Gastrocnemius medialis (tissue), 4 donors: ENCODE measurements around the gene SNRPB. TPM values are rescaled to one million over a fixed set of nuclear protein-coding genes. Genes with fewer than 3 reads are reported as not detected.

Experiments
- ATAC-seq, 2 donors: fragments of 150-250 bp; one replicate each; pipeline ENCODE4 v1.9.1; 2016
- DNase-seq, 2 donors: peaks; one replicate each; pipeline ENCODE4 v3.0.0-alpha.2; 2019
- H3K27ac ChIP-seq, 4 donors: fragments of 200-600 bp; sonication (generic); 1 replicate in 1 of 4; 2 replicates in 3 of 4; pipeline ENCODE4 v1.5.1; 2016 to 2018; ENCODE audit warnings: mild to moderate bottlenecking in 2 of 4, moderate library complexity in 1 of 4
- H3K27me3 ChIP-seq, 3 donors: fragments of 200-600 bp; sonication (generic) in 2 of 3; 1 replicate in 1 of 3; 2 replicates in 2 of 3; pipeline versions ENCODE4 v1.5.1 to v1.6.0; 2016 to 2019; ENCODE audit warnings: mild to moderate bottlenecking in 1 of 3, moderate library complexity in 1 of 3
- H3K36me3 ChIP-seq, 2 donors: fragments of 200-600 bp; sonication (generic) in 1 of 2; one replicate each; pipeline ENCODE4 v1.5.1; 2017 to 2018
- H3K4me1 ChIP-seq, 2 donors: fragments of 200-600 bp; sonication (generic) in 1 of 2; one replicate each; pipeline ENCODE4 v1.5.1; 2016 to 2017; ENCODE audit warnings: mild to moderate bottlenecking in 2 of 2
- H3K4me3 ChIP-seq, 4 donors: fragments of 200-600 bp; sonication (generic) in 3 of 4; 1 replicate in 1 of 4; 2 replicates in 3 of 4; pipeline ENCODE4 v1.5.1; 2016 to 2019; ENCODE audit warnings: mild to moderate bottlenecking in 2 of 4
- H3K9me3 ChIP-seq, 3 donors: fragments of 200-600 bp; sonication (generic) in 2 of 3; 1 replicate in 1 of 3; 2 replicates in 2 of 3; pipeline ENCODE4 v1.5.1; 2016 to 2019
- CTCF ChIP-seq, 5 experiments: fragments of 450-650 bp in 3 of 5; fragments of 200-600 bp in 2 of 5; sonication (generic) in 2 of 5; IDR thresholded peaks in 4 of 5; conservative IDR thresholded peaks in 1 of 5; 1 replicate in 4 of 5; 2 replicates in 1 of 5; pipeline ENCODE4 v1.5.1; 2016 to 2019; ENCODE audit warnings: antibody characterized with exemption in 5 of 5, mild to moderate bottlenecking in 3 of 5, moderate library complexity in 3 of 5
- POLR2A ChIP-seq, 2 donors: fragments of 450-650 bp; IDR thresholded peaks; one replicate each; pipeline ENCODE4 v1.6.1; 2017; ENCODE audit warnings: antibody characterized with exemption in 2 of 2, mild to moderate bottlenecking in 2 of 2, moderate library complexity in 2 of 2
- in situ Hi-C, 4 donors: fragments of 200-750 bp; cut with MboI; loops; one replicate each; pipeline versions ENCODE4 v1.15.0 to v1.8.0; 2017; ENCODE audit warnings: low sequenced_read_pairs in 4 of 4
- intact Hi-C: fragments of 100-400 bp; cut with DNase I; formaldehyde crosslinking; loops from one replicate; pipeline ENCODE4 v1.15.1; 2023; ENCODE audit warnings: low total_unique reads
- total RNA-seq, 4 donors: library from RNA; depleted of rRNA; stranded (reverse); fragments of >200 nt; gene quantifications; one replicate each; pipeline versions ENCODE4 v1.1.0 to v1.2.3, GENCODE V29; 2016

SNRPB gene
- total RNA-seq, 4 donors from 2014 or later, result 131 to 209 (median 190) TPM

- in situ Hi-C loops (loop anchor here in 1 of 4 donors (25.0 kb wide), 1 partner anchor 1356 kb away; the partner anchor contains the start of gene PSMF1), intact Hi-C loops (no loop called here)
- peak overlapping the region in 2 of 4 donors; percentile 82 to 95 for H3K4me3 ChIP-seq
- TF ChIP-seq CTCF (IDR thresholded peaks at IDR 0.05 in 4 of 5, conservative IDR thresholded peaks at IDR 0.05 in 1 of 5), result no peak
- no peak for TF ChIP-seq POLR2A (IDR thresholded peaks at IDR 0.05)
- H3K27ac ChIP-seq, result peak overlapping the region in 1 of 4 donors; percentile 95
- DNase-seq (no peak), ATAC-seq (no peak)
- H3K9me3 ChIP-seq, result no peaks in the 10 kb centered on the region
- peaks cover 12 to 15% of the 10 kb centered on the region in 2 donors for H3K4me1 ChIP-seq
- H3K27me3 ChIP-seq, result no peaks in the 10 kb centered on the region
- peaks cover 4 to 39% of the 10 kb centered on the region in 2 donors for H3K36me3 ChIP-seq
Observed at GRCh38 chr20:2468581-2469407, 1.8 kb downstream of the SNRPB start.

GRCh38 chr20:2467412-2467811, 3.2 kb downstream of the SNRPB start:
- H3K4me1 ChIP-seq, result peaks cover 12 to 15% of the 10 kb centered on the region in 2 donors
- in situ Hi-C loops, result loop anchor here in 1 of 4 donors (25.0 kb wide), 1 partner anchor 1355 kb away; the partner anchor contains the start of gene PSMF1
- H3K36me3 ChIP-seq, result peaks cover 4 to 53% of the 10 kb centered on the region in 2 donors
- H3K27ac ChIP-seq, result no peak overlapping the region
- DNase-seq, result no peak
- intact Hi-C loops, result no loop called here
- TF ChIP-seq CTCF (IDR thresholded peaks at IDR 0.05 in 4 of 5, conservative IDR thresholded peaks at IDR 0.05 in 1 of 5) (no peak), POLR2A (IDR thresholded peaks at IDR 0.05) (no peak)
- no peak for ATAC-seq
- H3K9me3 ChIP-seq, result no peaks in the 10 kb centered on the region
- no peaks in the 10 kb centered on the region for H3K27me3 ChIP-seq
- H3K4me3 ChIP-seq, result no peak overlapping the region

- DNase-seq, result no peak
- H3K4me3 ChIP-seq, result no peak overlapping the region
- H3K9me3 ChIP-seq, result no peaks in the 10 kb centered on the region
- intact Hi-C loops, result no loop called here
- no peaks in the 10 kb centered on the region for H3K27me3 ChIP-seq
- H3K4me1 ChIP-seq, result peaks cover 8 to 12% of the 10 kb centered on the region in 2 donors
- ATAC-seq, result no peak
- in situ Hi-C loops, result loop anchor here in 1 of 4 donors (25.0 kb wide), 1 partner anchor 1353 kb away; the partner anchor contains the start of gene PSMF1
- H3K27ac ChIP-seq, result no peak overlapping the region
- no peak for TF ChIP-seq POLR2A (IDR thresholded peaks at IDR 0.05)
- TF ChIP-seq CTCF (IDR thresholded peaks at IDR 0.05 in 4 of 5, conservative IDR thresholded peaks at IDR 0.05 in 1 of 5), result no peak
- H3K36me3 ChIP-seq, result peaks cover 4 to 76% of the 10 kb centered on the region in 2 donors
Observed at GRCh38 chr20:2465100-2465499, 5.5 kb downstream of the SNRPB start.

GRCh38 chr20:2463616-2464365, 6.8 kb downstream of the SNRPB start:
- peaks cover under 1 to 1% of the 10 kb centered on the region in 2 donors for H3K4me1 ChIP-seq
- peaks cover 4 to 89% of the 10 kb centered on the region in 2 donors for H3K36me3 ChIP-seq
- H3K4me3 ChIP-seq, result no peak overlapping the region
- no peak for DNase-seq
- ATAC-seq, result no peak
- no peak overlapping the region for H3K27ac ChIP-seq
- in situ Hi-C loops, result loop anchor here in 1 of 4 donors (25.0 kb wide), 1 partner anchor 1351 kb away; the partner anchor contains the start of gene PSMF1
- H3K9me3 ChIP-seq, result no peaks in the 10 kb centered on the region
- TF ChIP-seq CTCF (IDR thresholded peaks at IDR 0.05 in 4 of 5, conservative IDR thresholded peaks at IDR 0.05 in 1 of 5) (no peak), POLR2A (IDR thresholded peaks at IDR 0.05) (no peak)
- intact Hi-C loops, result no loop called here
- no peaks in the 10 kb centered on the region for H3K27me3 ChIP-seq
